ENCODE measurements around the gene TANC1. TPM values are rescaled to one million over a fixed set of nuclear protein-coding genes. Genes with fewer than 3 reads are reported as not detected.

Gene TANC1
- polyA plus RNA-seq, 1 donor (not counting 4 experiments of a cell fraction or from before 2014, with no cell fraction given) = 33.5 TPM

DNA sequence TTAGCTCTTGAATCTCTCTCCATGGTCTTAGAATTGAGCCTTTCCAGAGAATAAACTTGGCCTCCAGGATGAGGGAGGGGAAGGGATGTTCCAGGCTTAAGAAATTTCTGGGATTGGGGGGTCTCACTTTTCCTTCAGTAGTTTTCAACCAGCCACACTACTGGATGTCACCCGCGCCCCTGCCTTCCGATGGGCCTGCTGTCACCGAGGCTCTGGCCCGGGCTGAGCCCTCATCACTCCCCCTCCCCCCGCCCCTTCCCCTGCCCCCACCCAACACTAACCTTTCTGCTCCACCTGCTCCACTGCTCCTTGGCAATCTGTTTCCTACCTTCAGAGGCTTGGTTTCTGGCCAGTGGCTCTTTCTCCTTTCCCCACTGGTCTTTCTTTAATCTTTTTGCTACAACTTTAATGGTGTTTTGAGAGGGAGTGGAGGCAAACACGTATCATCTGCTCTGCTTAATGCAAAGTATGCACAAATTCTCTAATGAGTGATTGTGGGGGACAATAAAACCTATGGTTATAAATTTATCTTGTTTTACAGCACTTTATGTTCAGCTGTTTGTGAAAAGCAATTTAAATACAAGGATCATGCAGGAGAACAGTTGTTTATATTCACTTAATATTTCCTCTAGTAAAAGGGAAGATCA lies 162.9 kb downstream of the TANC1 start:
- H3K4me2 ChIP-seq (ENCODE audit: control insufficient read depth, extremely low read depth, insufficient read depth, low read depth, low read length) = peak overlapping the region; percentile 50
- no peak overlapping the region for H3K4me3 ChIP-seq (ENCODE audit: control insufficient read depth in 2 of 3, extremely low read depth in 1 of 3, insufficient read depth in 2 of 3, low read depth in 1 of 3, low read length in 3 of 3)
- H3K27ac ChIP-seq (ENCODE audit: control insufficient read depth, insufficient read depth, low read length) = peak overlapping the region; percentile 58
- no peaks in the 10 kb centered on the region for H3K9me1 ChIP-seq (ENCODE audit: control insufficient read depth, extremely low read depth, insufficient read depth, low read length)
- peaks cover 35% of the 10 kb centered on the region for H3K4me1 ChIP-seq (ENCODE audit: control insufficient read depth, extremely low read depth, insufficient read depth, low read length)
- dilution Hi-C loops (cut with MboI; ENCODE audit: extremely low pct_ligation_motif_present, low sequenced_read_pairs) = no loop called here
- H4K20me1 ChIP-seq (ENCODE audit: control insufficient read depth, extremely low read depth, insufficient read depth, low read length) = no peaks in the 10 kb centered on the region
- no peaks in the 10 kb centered on the region for H3K27me3 ChIP-seq (ENCODE audit: control insufficient read depth, extremely low read depth, insufficient read depth, low read length)
- H3K79me2 ChIP-seq (ENCODE audit: control insufficient read depth, insufficient read depth, low read length) = peaks cover 40% of the 10 kb centered on the region
- H2AFZ ChIP-seq (ENCODE audit: control insufficient read depth, low read length) = no peak overlapping the region
- peaks cover 0 to 2% of the 10 kb centered on the region in 2 experiments for H3K36me3 ChIP-seq (ENCODE audit: control insufficient read depth in 2 of 2, extremely low read depth in 1 of 2, insufficient read depth in 2 of 2, low read length in 2 of 2)
- no peak overlapping the region for H3K9ac ChIP-seq (ENCODE audit: control insufficient read depth, extremely low read depth, insufficient read depth, low read length)
- FAIRE-seq (no peak), DNase-seq (ENCODE audit: low read depth, low spot score) (no peak)
- TF ChIP-seq EZH2 (IDR thresholded peaks at IDR 0.05; ENCODE audit: low read length) = no peak
- TF ChIP-seq, protein P1, sequence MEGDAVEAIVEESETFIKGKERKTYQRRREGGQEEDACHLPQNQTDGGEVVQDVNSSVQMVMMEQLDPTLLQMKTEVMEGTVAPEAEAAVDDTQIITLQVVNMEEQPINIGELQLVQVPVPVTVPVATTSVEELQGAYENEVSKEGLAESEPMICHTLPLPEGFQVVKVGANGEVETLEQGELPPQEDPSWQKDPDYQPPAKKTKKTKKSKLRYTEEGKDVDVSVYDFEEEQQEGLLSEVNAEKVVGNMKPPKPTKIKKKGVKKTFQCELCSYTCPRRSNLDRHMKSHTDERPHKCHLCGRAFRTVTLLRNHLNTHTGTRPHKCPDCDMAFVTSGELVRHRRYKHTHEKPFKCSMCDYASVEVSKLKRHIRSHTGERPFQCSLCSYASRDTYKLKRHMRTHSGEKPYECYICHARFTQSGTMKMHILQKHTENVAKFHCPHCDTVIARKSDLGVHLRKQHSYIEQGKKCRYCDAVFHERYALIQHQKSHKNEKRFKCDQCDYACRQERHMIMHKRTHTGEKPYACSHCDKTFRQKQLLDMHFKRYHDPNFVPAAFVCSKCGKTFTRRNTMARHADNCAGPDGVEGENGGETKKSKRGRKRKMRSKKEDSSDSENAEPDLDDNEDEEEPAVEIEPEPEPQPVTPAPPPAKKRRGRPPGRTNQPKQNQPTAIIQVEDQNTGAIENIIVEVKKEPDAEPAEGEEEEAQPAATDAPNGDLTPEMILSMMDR (optimal IDR thresholded peaks at IDR 0.05 in 1 of 3, IDR thresholded peaks at IDR 0.05 in 1 of 3, conservative IDR thresholded peaks at IDR 0.05 in 1 of 3; ENCODE audit: extremely low read depth in 1 of 3, insufficient read depth in 2 of 3, low read length in 3 of 3) = no peak
- no peaks in the 10 kb centered on the region for H3K9me3 ChIP-seq (ENCODE audit: control insufficient read depth, low read depth, low read length)

DNA sequence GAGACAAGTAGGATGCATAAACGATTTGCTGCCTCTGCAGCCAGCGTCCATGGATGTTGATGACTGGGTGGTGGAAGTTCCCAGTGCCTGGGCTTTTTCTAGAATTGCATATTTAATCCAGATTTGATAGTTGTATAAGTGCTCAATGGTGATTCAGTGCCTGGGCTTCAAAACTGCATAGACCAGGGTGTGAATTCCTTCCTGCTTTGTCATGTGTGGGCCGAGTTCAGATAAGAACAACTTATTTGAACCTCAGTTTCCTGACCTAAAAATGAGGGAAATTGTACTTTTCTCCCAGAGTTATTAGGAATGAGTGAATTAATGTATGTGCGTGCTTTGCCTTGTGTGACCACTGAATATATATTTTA lies 163.5 kb downstream of the TANC1 start:
- Histone ChIP-seq H3K4me1 (ENCODE audit: control insufficient read depth, extremely low read depth, insufficient read depth, low read length) (peaks cover 37% of the 10 kb centered on the region), H3K4me2 (ENCODE audit: control insufficient read depth, extremely low read depth, insufficient read depth, low read depth, low read length) (peak overlapping the region; percentile 50), H2AFZ (ENCODE audit: control insufficient read depth, low read length) (no peak overlapping the region), H3K9me1 (ENCODE audit: control insufficient read depth, extremely low read depth, insufficient read depth, low read length) (no peaks in the 10 kb centered on the region), H3K79me2 (ENCODE audit: control insufficient read depth, insufficient read depth, low read length) (peaks cover 39% of the 10 kb centered on the region), H3K9ac (ENCODE audit: control insufficient read depth, extremely low read depth, insufficient read depth, low read length) (peak overlapping the region; percentile 46), H3K4me3 (ENCODE audit: control insufficient read depth in 2 of 3, extremely low read depth in 1 of 3, insufficient read depth in 2 of 3, low read depth in 1 of 3, low read length in 3 of 3) (peak overlapping the region in 1 of 3 experiments; percentile 1), H3K9me3 (ENCODE audit: control insufficient read depth, low read depth, low read length) (no peaks in the 10 kb centered on the region), H3K27me3 (ENCODE audit: control insufficient read depth, extremely low read depth, insufficient read depth, low read length) (no peaks in the 10 kb centered on the region), H3K27ac (ENCODE audit: control insufficient read depth, insufficient read depth, low read length) (peak overlapping the region; percentile 76), H3K36me3 (ENCODE audit: control insufficient read depth in 2 of 2, extremely low read depth in 1 of 2, insufficient read depth in 2 of 2, low read length in 2 of 2) (peaks cover 1 to 2% of the 10 kb centered on the region in 2 experiments), H4K20me1 (ENCODE audit: control insufficient read depth, extremely low read depth, insufficient read depth, low read length) (no peaks in the 10 kb centered on the region)
- FAIRE-seq (peak; percentile 57), DNase-seq (ENCODE audit: low read depth, low spot score) (no peak)
- dilution Hi-C loops (cut with MboI; ENCODE audit: extremely low pct_ligation_motif_present, low sequenced_read_pairs) = no loop called here
- TF ChIP-seq, protein P1 (optimal IDR thresholded peaks at IDR 0.05 in 1 of 3, IDR thresholded peaks at IDR 0.05 in 1 of 3, conservative IDR thresholded peaks at IDR 0.05 in 1 of 3; ENCODE audit: extremely low read depth in 1 of 3, insufficient read depth in 2 of 3, low read length in 3 of 3) = no peak
- TF ChIP-seq EZH2 (IDR thresholded peaks at IDR 0.05; ENCODE audit: low read length) = no peak
